Activated CD8-positive, alpha-beta memory T cell treated with anti-CD3 and anti-CD28 coated beads, Interleukin-2, amount 50 U/mL, for 48 hours (primary cell): ENCODE measurements around the gene CDHR2.

ENCODE experiments used
- DNase-seq: peaks from one replicate; pipeline ENCODE4 v3.0.0-alpha.2; 2020

Gene CDHR2

DNA sequence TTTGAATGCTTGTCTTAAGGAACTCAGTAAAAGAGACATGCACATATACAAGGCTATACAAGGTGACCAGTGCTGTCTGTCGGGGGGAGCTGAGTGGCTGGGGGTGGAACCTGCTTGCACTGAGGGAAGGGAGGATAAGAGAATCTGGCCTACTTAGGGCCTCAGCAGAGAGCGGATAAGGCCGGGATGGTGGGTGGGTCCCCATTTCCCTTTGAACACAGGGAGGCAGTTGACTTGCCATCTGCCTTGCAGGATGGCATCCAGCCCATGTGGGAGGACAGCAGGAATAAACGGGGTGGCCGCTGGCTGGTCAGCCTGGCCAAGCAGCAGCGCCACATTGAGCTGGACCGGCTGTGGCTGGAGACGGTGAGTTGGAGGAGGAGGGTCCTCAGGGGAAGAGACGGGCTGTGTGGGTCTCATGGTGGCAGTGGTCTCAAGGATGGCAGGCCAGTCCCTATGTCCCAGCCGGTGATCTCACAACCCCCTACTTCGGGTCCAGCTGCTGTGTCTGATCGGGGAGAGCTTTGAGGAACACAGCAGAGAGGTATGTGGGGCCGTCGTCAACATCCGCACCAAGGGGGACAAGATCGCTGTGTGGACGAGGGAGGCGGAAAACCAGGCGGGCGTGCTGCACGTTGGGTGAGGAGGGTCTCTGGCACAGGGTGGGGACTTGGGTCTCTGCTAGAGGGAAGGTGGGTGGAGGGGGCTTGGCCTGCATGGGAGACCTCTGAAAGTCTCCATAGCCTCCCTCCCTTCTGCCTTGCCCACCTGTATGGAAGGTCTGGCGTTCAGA, 95.9 kb downstream of the CDHR2 start:
- DNase-seq: no peak
